Activated CD4-positive, alpha-beta memory T cell treated with anti-CD3 and anti-CD28 coated beads, Interleukin-2, amount 10 ng/mL, durations not matched to agents 7 days and 5 days (primary cell): ENCODE measurements around the gene BRIP1. TPM values are rescaled to one million over a fixed set of nuclear protein-coding genes. Genes with fewer than 3 reads are reported as not detected.
"Not testable (repeated sequence)": the region's sequence is repeated elsewhere in the genome, so short reads cannot be mapped to it uniquely, and the experiment has no call there.

Experiments used
- CTCF ChIA-PET: fragments of 350-600 bp; sonication (Branson Sonifier 250); formaldehyde crosslinking; loops from one replicate; lab custom pipeline; 2021; ENCODE audit warnings: antibody characterized with exemption, inconsistent platforms; lab: Charles Lee
- POLR2A ChIA-PET: fragments of 350-600 bp; sonication (Branson Sonifier 250); formaldehyde crosslinking; loops from one replicate; lab custom pipeline; 2021; ENCODE audit warnings: antibody characterized with exemption; lab: Charles Lee
- DNase-seq: peaks from one replicate; pipeline ENCODE4 v3.0.0-alpha.2; 2020
- H3K27ac Mint-ChIP-seq: one replicate; pipeline ENCODE4 v1.8.0; 2021; ENCODE audit warnings: mild to moderate bottlenecking, mixed read lengths
- H3K27me3 Mint-ChIP-seq: one replicate; pipeline ENCODE4 v1.8.0; 2021; ENCODE audit warnings: mixed read lengths
- H3K36me3 Mint-ChIP-seq: one replicate; pipeline ENCODE4 v1.8.0; 2021; ENCODE audit warnings: low read depth, mixed read lengths
- H3K4me1 Mint-ChIP-seq: one replicate; pipeline ENCODE4 v1.8.0; 2021; ENCODE audit warnings: mixed read lengths
- H3K4me3 Mint-ChIP-seq: one replicate; pipeline ENCODE4 v1.8.0; 2021; ENCODE audit warnings: mild to moderate bottlenecking, mixed read lengths
- H3K9me3 Mint-ChIP-seq: one replicate; pipeline ENCODE4 v1.8.0; 2021; ENCODE audit warnings: mixed read lengths
- total RNA-seq, 2 experiments: library from RNA; stranded (reverse); gene quantifications; one replicate each; pipeline ENCODE4 v1.2.3, GENCODE V29; 2021

The BRIP1 gene
- total RNA-seq, 2 experiments from 2014 or later, result 20.1 to 21.7 TPM

- no peaks in the 10 kb centered on the region for H3K9me3 Mint-ChIP-seq
- DNase-seq, result no peak
- no peaks in the 10 kb centered on the region for H3K4me1 Mint-ChIP-seq
- ChIA-PET CTCF (no interaction called here), POLR2A (no interaction called here)
- H3K4me3 Mint-ChIP-seq, result no peak overlapping the region
- H3K36me3 Mint-ChIP-seq, result peaks cover 38% of the 10 kb centered on the region
- H3K27ac Mint-ChIP-seq, result no peak overlapping the region
- H3K27me3 Mint-ChIP-seq, result no peaks in the 10 kb centered on the region
Observed at GRCh38 chr17:61684818-61685217, 178.5 kb downstream of the BRIP1 start.

- H3K9me3 Mint-ChIP-seq, result no peaks in the 10 kb centered on the region
- H3K36me3 Mint-ChIP-seq, result peaks cover 32% of the 10 kb centered on the region
- ChIA-PET POLR2A (no interaction called here), CTCF (no interaction called here)
- no peak for DNase-seq
- H3K27ac Mint-ChIP-seq, result no peak overlapping the region
- H3K27me3 Mint-ChIP-seq, result no peaks in the 10 kb centered on the region
- H3K4me1 Mint-ChIP-seq, result no peaks in the 10 kb centered on the region
- no peak overlapping the region for H3K4me3 Mint-ChIP-seq
Observed at GRCh38 chr17:61684172-61684571, 179.2 kb downstream of the BRIP1 start.

DNA sequence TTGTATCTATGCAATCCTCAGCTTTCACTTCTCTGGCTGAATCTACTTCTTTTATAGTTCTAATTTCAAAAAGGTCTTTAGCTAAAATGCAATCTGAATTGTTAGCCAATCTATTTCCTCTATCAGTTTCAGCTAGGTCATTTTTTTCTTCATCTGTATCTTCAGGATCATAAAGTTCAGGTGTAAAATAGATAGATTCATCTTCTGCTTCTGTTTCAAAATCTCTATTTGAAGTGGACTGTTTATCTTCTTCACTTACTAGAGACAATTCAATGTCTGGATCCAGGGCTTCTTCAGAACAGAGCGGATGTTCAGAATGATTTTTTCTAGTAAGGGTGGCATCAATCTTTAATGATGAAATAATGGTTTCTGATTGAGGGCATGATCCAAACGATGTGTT lies 179.9 kb downstream of the BRIP1 start:
- H3K9me3 Mint-ChIP-seq, result no peaks in the 10 kb centered on the region
- no peaks in the 10 kb centered on the region for H3K27me3 Mint-ChIP-seq
- no peak overlapping the region for H3K4me3 Mint-ChIP-seq
- POLR2A ChIA-PET, result no interaction called here
- no peaks in the 10 kb centered on the region for H3K4me1 Mint-ChIP-seq
- H3K27ac Mint-ChIP-seq, result no peak overlapping the region
- DNase-seq, result no peak
- H3K36me3 Mint-ChIP-seq, result peaks cover 26% of the 10 kb centered on the region
- CTCF ChIA-PET, result no interaction called here

DNA sequence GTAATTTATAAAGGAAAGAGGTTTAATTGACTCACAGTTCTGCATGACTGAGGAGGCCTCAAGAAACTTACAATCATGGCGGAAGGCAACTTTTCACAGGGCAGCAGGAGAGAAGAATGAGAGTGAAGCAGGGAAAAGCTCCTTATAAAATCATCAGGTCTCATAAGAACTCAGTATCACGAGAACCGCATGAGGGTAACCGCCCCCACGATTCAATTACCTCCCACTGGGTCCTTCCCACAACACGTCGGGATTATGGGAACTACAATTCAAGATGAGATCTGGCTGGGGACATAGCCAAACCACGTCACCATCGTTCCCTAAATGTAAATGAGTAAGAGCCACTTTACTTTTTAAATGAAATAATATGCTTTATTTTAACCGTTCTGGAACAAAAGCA lies 182.4 kb downstream of the BRIP1 start:
- DNase-seq, result no peak
- Mint-ChIP-seq H3K9me3 (no peaks in the 10 kb centered on the region), H3K4me3 (no peak overlapping the region), H3K27ac (no peak overlapping the region), H3K36me3 (peaks cover 13% of the 10 kb centered on the region), H3K27me3 (peaks cover under 1% of the 10 kb centered on the region), H3K4me1 (peaks cover under 1% of the 10 kb centered on the region)
- ChIA-PET CTCF (interaction anchor here (0.7 kb wide), 1 partner anchor 159 kb away, joined by 3 read pairs; no protein-coding TSS in a partner anchor), POLR2A (no interaction called here)

DNA sequence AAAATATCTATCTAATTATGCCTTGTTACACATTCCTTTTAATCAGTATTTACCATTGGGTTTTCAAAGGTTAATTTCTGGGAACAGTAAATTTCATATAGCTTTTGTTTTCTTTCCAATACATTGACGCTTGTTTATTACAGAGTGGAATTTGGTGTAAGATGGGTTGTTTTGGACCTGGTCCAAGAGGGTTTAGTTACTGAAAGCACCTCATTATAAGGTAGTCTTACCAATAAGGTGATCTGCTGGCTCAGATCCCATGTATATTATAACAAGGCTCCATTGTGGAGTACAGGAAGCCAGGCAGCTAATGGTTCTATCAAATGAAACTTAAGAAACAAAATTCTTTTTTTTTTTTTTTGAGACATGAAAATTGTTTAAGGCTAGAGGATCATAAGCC lies 185.0 kb downstream of the BRIP1 start:
- H3K4me1 Mint-ChIP-seq, result peaks cover 5% of the 10 kb centered on the region
- H3K4me3 Mint-ChIP-seq, result no peak overlapping the region
- CTCF ChIA-PET, result no interaction called here

DNA sequence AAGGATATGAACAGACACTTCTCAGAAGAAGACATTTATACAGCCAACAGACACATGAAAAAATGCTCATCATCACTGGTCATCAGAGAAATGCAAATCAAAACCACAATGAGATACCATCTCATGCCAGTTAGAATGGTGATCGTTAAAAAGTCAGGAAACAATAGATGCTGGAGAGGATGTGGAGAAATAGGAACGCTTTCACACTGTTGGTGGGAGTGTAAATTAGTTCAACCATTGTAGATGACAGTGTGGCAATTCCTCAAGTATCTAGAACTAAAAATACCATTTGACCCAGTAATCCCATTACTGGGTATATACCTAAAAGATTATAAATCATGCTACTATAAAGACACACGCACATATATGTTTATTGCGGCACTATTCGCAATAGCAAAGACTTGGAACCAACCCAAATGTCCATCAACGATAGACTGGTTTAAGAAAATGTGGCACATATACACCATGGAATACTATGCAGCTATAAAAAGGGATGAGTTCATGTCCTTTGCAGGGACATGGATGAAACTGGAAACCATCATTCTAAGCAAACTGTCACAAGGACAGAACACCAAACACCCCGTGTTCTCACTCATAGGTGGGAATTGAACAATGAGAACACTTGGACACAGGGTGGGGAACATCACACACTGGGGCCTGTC lies 186.0 kb downstream of the BRIP1 start:
- DNase-seq, H3K4me3 Mint-ChIP-seq, H3K4me1 Mint-ChIP-seq, H3K27ac Mint-ChIP-seq, H3K36me3 Mint-ChIP-seq, H3K9me3 Mint-ChIP-seq, CTCF ChIA-PET, H3K27me3 Mint-ChIP-seq, POLR2A ChIA-PET: not testable (repeated sequence)

More for the DNA sequence above, 185.0 kb downstream of the BRIP1 start:
- H3K27me3 Mint-ChIP-seq, result peaks cover 5% of the 10 kb centered on the region
- POLR2A ChIA-PET, result no interaction called here
- DNase-seq, result no peak
- peaks cover 5% of the 10 kb centered on the region for H3K36me3 Mint-ChIP-seq
- H3K9me3 Mint-ChIP-seq, result no peaks in the 10 kb centered on the region
- H3K27ac Mint-ChIP-seq, result no peak overlapping the region

DNA sequence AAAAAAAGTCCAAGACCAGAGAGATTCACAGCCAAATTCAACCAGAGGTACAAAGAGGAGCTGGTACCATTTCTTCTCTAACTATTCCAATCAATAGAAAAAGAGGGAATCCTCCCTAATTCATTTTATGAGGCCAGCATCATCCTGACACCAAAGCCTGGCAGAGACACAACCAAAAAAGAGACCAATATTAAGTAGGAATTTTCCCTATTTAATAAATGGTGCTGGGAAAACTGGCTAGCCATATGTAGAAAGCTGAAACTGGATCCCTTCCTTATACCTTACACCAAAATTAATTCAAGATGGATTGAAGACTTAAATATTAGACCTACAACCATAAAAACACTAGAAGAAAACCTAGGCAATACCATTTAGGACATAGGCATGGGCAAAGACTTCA lies 186.8 kb downstream of the BRIP1 start:
- H3K36me3 Mint-ChIP-seq, H3K4me3 Mint-ChIP-seq: not testable (repeated sequence)

DNA sequence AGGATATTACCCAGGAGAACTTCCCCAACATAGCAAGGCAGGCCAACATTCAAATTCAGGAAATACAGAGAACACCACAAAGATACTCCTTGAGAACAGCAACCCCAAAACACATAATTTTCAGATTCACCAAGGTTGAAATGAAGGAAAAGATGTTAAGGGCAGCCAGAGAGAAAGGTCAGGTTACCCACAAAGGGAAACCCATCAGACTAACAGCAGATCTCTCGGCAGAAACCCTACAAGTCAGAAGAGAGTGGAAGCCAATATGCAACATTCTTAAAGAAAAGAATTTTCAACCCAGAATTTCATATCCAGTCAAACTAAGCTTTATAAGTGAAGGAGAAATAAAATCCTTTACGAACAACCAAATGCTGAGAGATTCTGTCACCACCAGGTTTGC lies 188.7 kb downstream of the BRIP1 start:
- H3K27me3 Mint-ChIP-seq, H3K4me1 Mint-ChIP-seq, H3K36me3 Mint-ChIP-seq, CTCF ChIA-PET, DNase-seq, H3K9me3 Mint-ChIP-seq, H3K4me3 Mint-ChIP-seq, POLR2A ChIA-PET, H3K27ac Mint-ChIP-seq: not testable (repeated sequence)

More for the DNA sequence above, 186.8 kb downstream of the BRIP1 start:
- CTCF ChIA-PET, result interaction anchor here (1.0 kb wide), 1 partner anchor 11 kb away, joined by 3 read pairs; no protein-coding TSS in a partner anchor
- DNase-seq, H3K27me3 Mint-ChIP-seq, H3K9me3 Mint-ChIP-seq, H3K4me1 Mint-ChIP-seq, POLR2A ChIA-PET, H3K27ac Mint-ChIP-seq: not testable (repeated sequence)

- H3K4me3 Mint-ChIP-seq, H3K4me1 Mint-ChIP-seq, CTCF ChIA-PET, H3K27ac Mint-ChIP-seq, H3K36me3 Mint-ChIP-seq, DNase-seq, H3K27me3 Mint-ChIP-seq, H3K9me3 Mint-ChIP-seq: not testable (repeated sequence)
- POLR2A ChIA-PET, result interaction anchor here (0.8 kb wide), 1 partner anchor 15 kb away, joined by 3 read pairs; no protein-coding TSS in a partner anchor
Observed at GRCh38 chr17:61673019-61673897, 190.1 kb downstream of the BRIP1 start.

- Mint-ChIP-seq H3K4me1 (peaks cover 5% of the 10 kb centered on the region), H3K9me3 (no peaks in the 10 kb centered on the region), H3K36me3 (no peaks in the 10 kb centered on the region), H3K27me3 (peaks cover 8% of the 10 kb centered on the region), H3K27ac (no peak overlapping the region), H3K4me3 (no peak overlapping the region)
- POLR2A ChIA-PET, result no interaction called here
- no peak for DNase-seq
- CTCF ChIA-PET, result no interaction called here
Observed at GRCh38 chr17:61672140-61672539, 191.2 kb downstream of the BRIP1 start.

DNA sequence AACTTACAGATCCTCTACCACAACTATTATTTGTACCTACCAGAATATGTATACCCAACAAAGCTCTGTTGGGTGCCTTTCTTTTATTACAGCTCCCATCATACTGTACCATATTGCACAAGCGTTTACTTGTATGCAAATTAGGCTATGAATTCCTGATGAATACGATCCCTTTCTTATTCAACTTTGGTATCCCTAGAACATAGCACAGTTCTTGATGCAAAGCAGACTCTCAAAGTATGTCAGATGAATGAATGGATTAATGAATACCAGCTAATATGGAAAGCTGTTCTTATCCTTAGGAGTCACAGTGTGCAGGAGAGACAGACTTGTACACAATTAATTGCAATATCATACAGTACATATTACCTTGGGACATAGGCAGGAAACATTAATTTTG lies 192.6 kb downstream of the BRIP1 start:
- no peak overlapping the region for H3K27ac Mint-ChIP-seq
- H3K27me3 Mint-ChIP-seq, result peaks cover 8% of the 10 kb centered on the region
- DNase-seq, result no peak
- no peak overlapping the region for H3K4me3 Mint-ChIP-seq
- peaks cover 2% of the 10 kb centered on the region for H3K4me1 Mint-ChIP-seq
- POLR2A ChIA-PET, result no interaction called here
- no peaks in the 10 kb centered on the region for H3K9me3 Mint-ChIP-seq
- CTCF ChIA-PET, result no interaction called here
- H3K36me3 Mint-ChIP-seq, result no peaks in the 10 kb centered on the region

DNA sequence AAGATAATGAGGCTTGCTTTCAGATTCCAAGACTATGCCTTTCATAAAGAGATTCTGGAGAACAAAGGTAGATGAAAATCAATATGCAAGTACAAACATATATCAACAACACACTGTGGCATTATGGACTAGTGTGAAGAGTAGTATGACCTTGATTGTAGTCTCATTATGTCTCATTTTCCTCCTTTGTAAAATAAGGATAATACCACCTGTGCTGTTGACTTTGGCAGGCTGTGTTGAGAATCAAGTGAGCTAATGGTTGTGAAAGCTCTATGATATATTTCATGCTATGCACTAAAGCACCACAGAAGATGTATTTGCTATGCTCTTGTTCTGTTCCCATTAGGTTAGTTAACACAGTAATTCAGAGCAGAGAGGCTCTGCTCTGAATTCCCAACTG lies 193.8 kb downstream of the BRIP1 start:
- H3K36me3 Mint-ChIP-seq, result no peaks in the 10 kb centered on the region
- ChIA-PET POLR2A (no interaction called here), CTCF (no interaction called here)
- no peaks in the 10 kb centered on the region for H3K9me3 Mint-ChIP-seq
- no peak for DNase-seq
- H3K27me3 Mint-ChIP-seq, result peaks cover 10% of the 10 kb centered on the region
- H3K4me3 Mint-ChIP-seq, result no peak overlapping the region
- no peak overlapping the region for H3K27ac Mint-ChIP-seq
- H3K4me1 Mint-ChIP-seq, result no peaks in the 10 kb centered on the region

GRCh38 chr17:61668486-61668885 lies 194.8 kb downstream of the BRIP1 start:
- Mint-ChIP-seq H3K9me3 (no peaks in the 10 kb centered on the region), H3K4me3 (no peak overlapping the region), H3K27me3 (peaks cover 13% of the 10 kb centered on the region), H3K36me3 (no peaks in the 10 kb centered on the region), H3K4me1 (no peaks in the 10 kb centered on the region), H3K27ac (no peak overlapping the region)
- no peak for DNase-seq
- POLR2A ChIA-PET, result no interaction called here
- CTCF ChIA-PET, result no interaction called here
